ENCODE measurements around the gene GTF2E1.

- no peak for TF ChIP-seq RFX5 (IDR thresholded peaks at IDR 0.05; ENCODE audit: low read depth, low read length)
- no peak for TF ChIP-seq POLR2A (conservative IDR thresholded peaks at IDR 0.05)
- TF ChIP-seq SP1 (CRISPR knock-in tag; IDR thresholded peaks at IDR 0.05): no peak
- no peak for TF ChIP-seq CGGBP1 (CRISPR knock-in tag; IDR thresholded peaks at IDR 0.05)
- no peak for TF ChIP-seq EZH2 (IDR thresholded peaks at IDR 0.05; ENCODE audit: borderline replicate concordance, low read depth, low read length)
- no peak for TF ChIP-seq SNRNP70 (optimal IDR thresholded peaks at IDR 0.05; ENCODE audit: low read depth, low read length)
- TF ChIP-seq REST (IDR thresholded peaks at IDR 0.05; ENCODE audit: borderline replicate concordance): no peak
- no peak for TF ChIP-seq REST (CRISPR knock-in tag; IDR thresholded peaks at IDR 0.05; ENCODE audit: low read depth)
- TF ChIP-seq PCBP2 (IDR thresholded peaks at IDR 0.05; ENCODE audit: low read depth, low read length, poor library complexity, severe bottlenecking): no peak
- TF ChIP-seq PHB2 (IDR thresholded peaks at IDR 0.05; ENCODE audit: low read depth): no peak
Observed at GRCh38 chr3:120796976-120797375, 54.4 kb downstream of the GTF2E1 start.
